ENCODE measurements around the gene CASZ1. TPM values are rescaled to one million over a fixed set of nuclear protein-coding genes. Genes with fewer than 3 reads are reported as not detected.

Gene CASZ1
- total RNA-seq, 4 donors from 2014 or later: 0.88 to 6.8 (median 1.7) TPM

- TF ChIP-seq CTCF (IDR thresholded peaks at IDR 0.05; ENCODE audit: low read depth): no peak
Observed at GRCh38 chr1:10676963-10677362, 119.5 kb downstream of the CASZ1 start.

DNA sequence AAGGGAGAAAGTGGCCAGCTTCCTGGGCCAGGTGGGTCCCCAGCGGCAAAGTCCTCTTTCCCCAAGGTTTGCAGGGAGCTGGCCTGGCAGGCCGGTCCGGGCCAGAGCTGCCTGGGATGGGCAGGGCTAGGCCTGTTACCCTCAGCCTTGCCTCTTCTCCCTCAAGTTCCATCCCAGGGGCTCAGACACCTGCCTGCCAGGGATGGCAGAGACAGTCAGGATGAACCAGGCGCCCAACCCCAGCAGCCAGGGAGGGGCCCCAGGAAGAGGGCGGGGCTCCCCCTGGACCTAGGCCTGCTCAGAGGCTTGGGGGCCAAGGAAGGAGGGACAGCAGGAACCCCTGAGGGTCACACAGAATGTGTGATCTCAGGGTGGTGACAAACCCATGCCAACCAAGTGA lies 120.6 kb downstream of the CASZ1 start:
- no peak for TF ChIP-seq CTCF (IDR thresholded peaks at IDR 0.05; ENCODE audit: low read depth)

DNA sequence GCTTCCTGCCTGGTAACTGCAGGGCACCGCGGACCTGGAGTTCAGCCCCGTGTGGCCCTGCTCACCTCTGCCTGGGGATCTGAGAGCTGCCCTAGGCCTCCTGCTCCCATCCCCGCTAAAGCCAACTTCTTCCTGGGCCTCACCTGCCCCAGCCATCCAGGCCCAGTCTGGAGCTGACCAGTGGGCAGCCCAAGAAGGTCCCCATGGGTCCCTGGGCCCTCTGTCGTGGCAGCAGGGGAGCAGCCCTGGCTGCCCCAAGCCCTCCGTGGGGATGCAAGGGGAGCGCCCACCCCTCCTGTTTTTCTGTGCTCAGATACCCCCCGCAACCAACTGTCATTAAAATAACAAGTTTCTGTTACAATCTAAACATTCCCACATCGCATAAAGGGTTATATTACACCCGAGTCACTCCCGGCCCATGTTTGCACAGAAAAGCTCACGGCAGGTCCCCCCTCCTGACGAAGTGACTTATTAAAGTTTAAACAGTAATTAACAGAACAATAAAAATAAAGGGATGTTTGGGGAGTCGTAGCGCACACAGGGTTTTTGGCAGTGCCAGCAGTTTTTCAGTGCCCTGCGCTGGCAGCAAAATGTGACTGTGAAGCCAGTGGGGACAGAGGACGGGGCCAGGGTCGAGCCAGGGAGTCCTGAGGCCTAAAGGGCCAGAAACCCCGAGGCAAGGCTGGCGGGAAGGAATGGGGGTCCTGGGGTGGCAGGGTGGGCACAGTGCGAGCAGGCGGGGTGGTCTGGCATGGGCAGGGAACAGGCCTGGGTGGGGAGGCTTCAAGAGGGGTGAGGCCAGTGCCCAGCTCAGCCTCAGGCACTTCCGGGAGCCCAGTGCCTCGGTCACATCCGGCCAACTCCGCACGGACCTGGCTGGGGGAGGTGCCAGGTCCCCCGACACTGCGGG lies 121.5 kb downstream of the CASZ1 start:
- no peak for TF ChIP-seq CTCF (IDR thresholded peaks at IDR 0.05; ENCODE audit: low read depth)

- TF ChIP-seq CTCF (IDR thresholded peaks at IDR 0.05; ENCODE audit: low read depth): no peak
Observed at GRCh38 chr1:10674222-10674621, 122.2 kb downstream of the CASZ1 start.

GRCh38 chr1:10673109-10673711 lies 123.2 kb downstream of the CASZ1 start:
- TF ChIP-seq CTCF (IDR thresholded peaks at IDR 0.05; ENCODE audit: low read depth): no peak

- no peak for TF ChIP-seq CTCF (IDR thresholded peaks at IDR 0.05; ENCODE audit: low read depth)
Observed at GRCh38 chr1:10672343-10673050, 123.9 kb downstream of the CASZ1 start.
